HepG2 (cell line): ENCODE data around the gene LAIR1. TPM values are rescaled to one million over a fixed set of nuclear protein-coding genes. Genes with fewer than 3 reads are reported as not detected.

Experiments used
- ATAC-seq: fragments of 200-7000 bp; cut with Tn5 transposase; 3 replicates; pipeline ENCODE4 v1.9.1; 2020; ENCODE audit warnings: mild to moderate bottlenecking, moderate library complexity
- BruUV-seq: library from RNA; stranded (reverse); fragments of 400-500 nt; replicated peaks from 2 replicates; lab custom pipeline; 2021; lab: Mats Ljungman, UMichigan
- CTCF ChIA-PET: fragments of 300-600 bp; formaldehyde crosslinking; extraction: SDS; loops from one replicate; lab custom pipeline; 2021; ENCODE audit warnings: low total read pairs, inconsistent platforms, low intra/inter-chr PET ratio; lab: Yijun Ruan, JAX
- POLR2A ChIA-PET: fragments of 350-600 bp; sonication (Branson Sonifier 250); formaldehyde crosslinking; loops from one replicate; lab custom pipeline; 2020; ENCODE audit warnings: antibody characterized with exemption, inconsistent platforms; lab: Yijun Ruan, JAX
- DNase-seq: peaks from one replicate; pipeline ENCODE4 v3.0.0-alpha.2; 2015; ENCODE audit warnings: low spot score
- FAIRE-seq: peaks from 3 replicates; lab custom pipeline; 2011; peaks lifted over from hg19 to GRCh38; lab: Jason Lieb, UNC
- H2AFZ ChIP-seq: one replicate; pipeline ENCODE4 v1.6.1; 2011; ENCODE audit warnings: low read length, inconsistent platforms
- H3K27ac ChIP-seq: fragments of 300-600 bp; 3 replicates; pipeline ENCODE4 v1.8.0; 2011; ENCODE audit warnings: mixed run types, mild to moderate bottlenecking, mixed read lengths, low read length, inconsistent platforms; ENCODE audit not compliant: insufficient read depth; ENCODE audit errors: extremely low read length
- H3K27me3 ChIP-seq, 2 experiments: fragments of 200-600 bp in 1 of 2; 2 replicates in 1 of 2; 3 replicates in 1 of 2; pipeline versions ENCODE4 v1.6.0 to v1.8.0; 2011; ENCODE audit warnings: low read length in 2 of 2, mild to moderate bottlenecking in 2 of 2, moderate library complexity in 2 of 2, inconsistent platforms in 1 of 2; ENCODE audit not compliant: insufficient read depth in 2 of 2, control insufficient read depth in 1 of 2
- H3K36me3 ChIP-seq, 2 experiments: fragments of 200-600 bp in 1 of 2; replicated peaks in 1 of 2; 2 replicates in 1 of 2; 3 replicates in 1 of 2; pipeline versions ENCODE4 v1.5.1 to v1.8.0; 2011; ENCODE audit warnings: low read length in 2 of 2, inconsistent platforms in 1 of 2; ENCODE audit not compliant: insufficient read depth in 2 of 2, control insufficient read depth in 1 of 2
- H3K4me1 ChIP-seq: 2 replicates; pipeline ENCODE4 v1.5.1; 2012; ENCODE audit warnings: low read length, inconsistent platforms; ENCODE audit not compliant: insufficient read depth
- H3K4me2 ChIP-seq: 2 replicates; pipeline ENCODE4 v1.6.0; 2011; ENCODE audit warnings: low read depth, low read length, inconsistent platforms
- H3K4me3 ChIP-seq, 3 experiments: fragments of 200-600 bp in 1 of 3; sonication (generic), shearing (Covaris generic) in 1 of 3; replicated peaks in 1 of 3; 2 replicates each; pipeline ENCODE4 v1.5.1; 2011 to 2016; ENCODE audit warnings: low read length in 3 of 3, inconsistent platforms in 2 of 3, low read depth in 2 of 3, mild to moderate bottlenecking in 2 of 3, control low read depth in 1 of 3, mixed read lengths in 1 of 3; ENCODE audit not compliant: insufficient read depth in 1 of 3
- H3K79me2 ChIP-seq: one replicate; pipeline ENCODE4 v1.6.1; 2011; ENCODE audit warnings: low read length, inconsistent platforms; ENCODE audit not compliant: insufficient read depth
- H3K9ac ChIP-seq: 2 replicates; pipeline ENCODE4 v1.6.0; 2011; ENCODE audit warnings: mild to moderate bottlenecking, low read depth, low read length, inconsistent platforms; ENCODE audit not compliant: insufficient read depth
- H3K9me3 ChIP-seq: 2 replicates; pipeline ENCODE4 v1.5.1; 2012; ENCODE audit warnings: mild to moderate bottlenecking, low read length
- H4K20me1 ChIP-seq: 2 replicates; pipeline ENCODE4 v1.6.0; 2011; ENCODE audit warnings: inconsistent platforms, mild to moderate bottlenecking, low read length, moderate library complexity; ENCODE audit not compliant: insufficient read depth
- BCLAF1 ChIP-seq: fragments of 450-650 bp; IDR thresholded peaks from 2 replicates; pipeline ENCODE4 v1.6.1; 2017; ENCODE audit warnings: mild to moderate bottlenecking
- CREB3 ChIP-seq: sonication (generic); formaldehyde crosslinking; IDR thresholded peaks from 2 replicates; pipeline ENCODE4 v1.5.0; 2020; ENCODE audit warnings: missing genetic modification reagents
- EHMT2 ChIP-seq: fragments of 200-600 bp; sonication (generic); IDR thresholded peaks from 2 replicates; pipeline ENCODE4 v1.7.0; 2017; ENCODE audit warnings: antibody characterized with exemption, low read depth, low read length, borderline replicate concordance
- FOXO4 ChIP-seq: sonication (generic); formaldehyde crosslinking; conservative IDR thresholded peaks from 2 replicates; pipeline ENCODE4 v1.8.1; 2023; ENCODE audit warnings: missing genetic modification reagents
- GRHL1 ChIP-seq: sonication (generic); formaldehyde crosslinking; conservative IDR thresholded peaks from 2 replicates; pipeline ENCODE4 v1.8.0; 2022; ENCODE audit warnings: missing genetic modification reagents
- MEF2D ChIP-seq: sonication (generic); formaldehyde crosslinking; IDR thresholded peaks from 2 replicates; pipeline ENCODE4 v1.5.1; 2020; ENCODE audit warnings: mild to moderate bottlenecking, missing genetic modification reagents
- RELA ChIP-seq: sonication (generic); formaldehyde crosslinking; IDR thresholded peaks from 2 replicates; pipeline ENCODE4 v1.4.0; 2020; ENCODE audit warnings: missing genetic modification reagents
- RORA ChIP-seq: sonication (generic); formaldehyde crosslinking; IDR thresholded peaks from 2 replicates; pipeline ENCODE4 v1.5.0; 2020; ENCODE audit warnings: mild to moderate bottlenecking, missing genetic modification reagents, moderate library complexity
- SALL1 ChIP-seq: sonication (generic); formaldehyde crosslinking; IDR thresholded peaks from 2 replicates; pipeline ENCODE4 v1.8.0; 2022; ENCODE audit warnings: mild to moderate bottlenecking, missing genetic modification reagents
- SMAD1 ChIP-seq: sonication (generic); formaldehyde crosslinking; IDR thresholded peaks from 2 replicates; pipeline ENCODE4 v1.4.0; 2020; ENCODE audit warnings: missing genetic modification reagents, low read depth, mild to moderate bottlenecking, borderline replicate concordance
- SMAD9 ChIP-seq: sonication (generic); formaldehyde crosslinking; IDR thresholded peaks from 2 replicates; pipeline ENCODE4 v1.5.1; 2020; ENCODE audit warnings: mild to moderate bottlenecking, missing genetic modification reagents
- TBP ChIP-seq: sonication (generic); formaldehyde crosslinking; IDR thresholded peaks from 2 replicates; pipeline ENCODE4 v1.5.0; 2020; ENCODE audit warnings: missing genetic modification reagents
- TCF12 ChIP-seq, 2 experiments: fragments of 450-650 bp in 1 of 2; sonication (generic) in 1 of 2; formaldehyde crosslinking in 1 of 2; IDR thresholded peaks; 2 replicates each; pipeline versions ENCODE4 v1.6.1 to v1.8.0; 2017 to 2022; ENCODE audit warnings: antibody characterized with exemption in 1 of 2, mild to moderate bottlenecking in 1 of 2, missing genetic modification reagents in 1 of 2, moderate library complexity in 1 of 2
- ZNF451 ChIP-seq: sonication (generic); formaldehyde crosslinking; IDR thresholded peaks from 2 replicates; pipeline ENCODE4 v1.5.0; 2020; ENCODE audit warnings: mild to moderate bottlenecking, missing genetic modification reagents
- ZNF691 ChIP-seq: sonication (generic); formaldehyde crosslinking; IDR thresholded peaks from 2 replicates; pipeline ENCODE4 v1.4.0; 2020; ENCODE audit warnings: missing genetic modification reagents, low read depth, mild to moderate bottlenecking, borderline replicate concordance
- ZNF782 ChIP-seq: sonication (generic); formaldehyde crosslinking; IDR thresholded peaks from 2 replicates; pipeline ENCODE4 v1.4.0; 2020; ENCODE audit warnings: missing genetic modification reagents, mild to moderate bottlenecking, borderline replicate concordance
- WGBS: methylation state at CpG from one replicate; pipeline ENCODE4 v1.1.6; 2017; ENCODE audit warnings: low lambda C conversion rate; 5-methylcytosine and 5-hydroxymethylcytosine counted together
- in situ Hi-C: cut with HindIII; loops from 2 replicates; pipeline ENCODE4 v1.10.0; 2017; ENCODE audit warnings: low pct_unique_long_range_greater_than_20kb; ENCODE audit not compliant: extremely low pct_ligation_motif_present
- intact Hi-C: fragments of 100-400 bp; cut with micrococcal nuclease; formaldehyde crosslinking; loops from one replicate; pipeline ENCODE4 v1.10.0; 2022; ENCODE audit not compliant: unreplicated experiment
- polyA plus RNA-seq, 8 experiments: library from polyadenylated mRNA; depleted of rRNA in 3 of 8; stranded (reverse) in 7 of 8; unstranded in 1 of 8; fragments of >200 nt; fragmentation: Illumina TruSeq in 4 of 8; extraction: Trizol in 4 of 8; gene quantifications; 2 replicates each; pipeline versions ENCODE4 v1.2.1 to v1.2.3, GENCODE V29; 2011 to 2016; ENCODE audit warnings: low read depth in 4 of 8, missing spikeins in 1 of 8, mixed read lengths in 1 of 8; ENCODE audit not compliant: insufficient read depth in 1 of 8
- total RNA-seq, 5 experiments: library from RNA; depleted of rRNA; stranded (reverse); fragments of >200 nt; fragmentation: Illumina TruSeq; extraction: Trizol; gene quantifications; 2 replicates each; pipeline ENCODE4 v1.2.3, GENCODE V29; 2016; ENCODE audit warnings: low read depth in 1 of 5

Gene LAIR1
- total and polyA plus RNA-seq, 2 of the 13 experiments (the other 11 are each of a cell fraction or from before 2014, with no cell fraction given): 0.75 to 1.2 TPM

- peaks cover 4% of the 10 kb centered on the region; the same call in 1 of the 2 replicates for H3K4me1 ChIP-seq
- intact Hi-C loops (no loop called here), in situ Hi-C loops (no loop called here)
- no peak for FAIRE-seq
- POLR2A ChIA-PET: no interaction called here
- no TSS peak for BruUV-seq
- WGBS: 2% methylated on average over 3 of the region's 3 CpGs
- H2AFZ ChIP-seq: no peak overlapping the region
- H3K27me3 ChIP-seq: 0 out of 5 replicates have a peak, but pooled peaks cover 0 to 3% of the 10 kb centered on the region in 2 experiments
- no peaks in the 10 kb centered on the region for H3K79me2 ChIP-seq
- no peak overlapping the region for H3K27ac ChIP-seq
- no peak for DNase-seq
- no peaks in the 10 kb centered on the region for H4K20me1 ChIP-seq
- H3K4me2 ChIP-seq: no peak overlapping the region
- CTCF ChIA-PET: interaction anchor here (1.0 to 1.8 kb wide), 2 partner anchors 64 to 67 kb away, joined by 4 to 13 read pairs; no protein-coding TSS in a partner anchor
- no peaks in the 10 kb centered on the region for H3K36me3 ChIP-seq
- ATAC-seq: no peak
- H3K9ac ChIP-seq: no peak overlapping the region
- H3K9me3 ChIP-seq: no peaks in the 10 kb centered on the region
- no peak overlapping the region for H3K4me3 ChIP-seq
- TF ChIP-seq TBP (CRISPR knock-in tag) (no peak), EHMT2 (no peak), RELA (CRISPR knock-in tag) (no peak), MEF2D (no peak), SALL1 (no peak), FOXO4 (CRISPR knock-in tag) (no peak), SMAD9 (CRISPR knock-in tag) (no peak), BCLAF1 (no peak), ZNF782 (CRISPR knock-in tag) (no peak), ZNF691 (CRISPR knock-in tag) (no peak), RORA (CRISPR knock-in tag) (no peak), TCF12 (IDR thresholded peaks at IDR 0.05) (no peak), TCF12 (CRISPR knock-in tag; IDR thresholded peaks at IDR 0.05) (no peak), SMAD1 (CRISPR knock-in tag) (no peak), ZNF451 (CRISPR knock-in tag) (no peak), GRHL1 (CRISPR knock-in tag) (no peak), CREB3 (no peak)
These were observed 40.7 kb downstream of the LAIR1 start for GRCh38 chr19:54324071-54324470.
